GM12878 (cell line): ENCODE results near the gene EXOC4. TPM values are rescaled to one million over a fixed set of nuclear protein-coding genes. Genes with fewer than 3 reads are reported as not detected.

Experiments
- ATAC-seq: fragments of 200-7000 bp; cut with Tn5 transposase; 3 replicates; pipeline ENCODE4 v1.9.1; 2020; ENCODE audit warnings: mild to moderate bottlenecking, moderate library complexity
- BruUV-seq: library from RNA; stranded (reverse); fragments of 400-500 nt; replicated peaks from 2 replicates; lab custom pipeline; 2021; lab: Mats Ljungman, UMichigan
- CTCF ChIA-PET: fragments of 300-600 bp; sonication (Branson Sonifier 250); formaldehyde crosslinking; extraction: SDS; loops from one replicate; lab custom pipeline; 2021; ENCODE audit warnings: inconsistent platforms; lab: Yijun Ruan, JAX
- POLR2A ChIA-PET: fragments of 350-600 bp; formaldehyde crosslinking; extraction: SDS; loops from one replicate; lab custom pipeline; 2021; ENCODE audit warnings: inconsistent platforms; lab: Charles Lee
- RAD21 ChIA-PET: fragments of 300-600 bp; sonication (Branson Sonifier 250); formaldehyde crosslinking; loops from one replicate; lab custom pipeline; 2023; ENCODE audit warnings: antibody characterized with exemption; ENCODE audit not compliant: unreplicated experiment; lab: Charles Lee
- SMC1A ChIA-PET: fragments of 300-600 bp; sonication (Branson Sonifier 250); formaldehyde crosslinking; loops from one replicate; lab custom pipeline; 2023; ENCODE audit not compliant: unreplicated experiment, uncharacterized antibody; lab: Charles Lee
- DNase-seq: peaks from one replicate; pipeline ENCODE4 v3.0.0-alpha.2; 2011; ENCODE audit warnings: low read depth, low spot score
- FAIRE-seq: peaks from 3 replicates; lab custom pipeline; 2011; peaks lifted over from hg19 to GRCh38; lab: Jason Lieb, UNC
- H2AFZ ChIP-seq: 2 replicates; pipeline ENCODE4 v1.6.0; 2011; ENCODE audit warnings: low read depth, low read length, control low read depth; ENCODE audit not compliant: control insufficient read depth
- H3K27ac ChIP-seq: 2 replicates; pipeline ENCODE4 v1.5.1; 2011; ENCODE audit warnings: control low read depth; ENCODE audit not compliant: control insufficient read depth, insufficient read depth
- H3K27me3 ChIP-seq, 2 experiments: replicated peaks in 1 of 2; 2 replicates each; pipeline versions ENCODE4 v1.6.0 to v1.6.1; 2011; ENCODE audit warnings: low read length in 1 of 2; ENCODE audit not compliant: control insufficient read depth in 2 of 2, insufficient read depth in 2 of 2
- H3K36me3 ChIP-seq, 2 experiments: 2 replicates each; pipeline ENCODE4 v1.5.1; 2011; ENCODE audit warnings: low read length in 1 of 2; ENCODE audit not compliant: control insufficient read depth in 2 of 2, insufficient read depth in 2 of 2
- H3K4me1 ChIP-seq: 2 replicates; pipeline ENCODE4 v1.6.1; 2011; ENCODE audit warnings: mild to moderate bottlenecking, low read length, moderate library complexity, mixed read lengths; ENCODE audit not compliant: control insufficient read depth, insufficient read depth
- H3K4me2 ChIP-seq: 2 replicates; pipeline ENCODE4 v1.6.0; 2011; ENCODE audit warnings: control low read depth; ENCODE audit not compliant: control insufficient read depth, insufficient read depth
- H3K4me3 ChIP-seq: fragments of 200-600 bp; sonication (generic); 2 replicates; pipeline ENCODE4 v1.5.1; 2016
- H3K79me2 ChIP-seq: 2 replicates; pipeline ENCODE4 v1.6.0; 2011; ENCODE audit warnings: low read length; ENCODE audit not compliant: control insufficient read depth, insufficient read depth
- H3K9ac ChIP-seq: 2 replicates; pipeline ENCODE4 v1.8.0; 2011; ENCODE audit warnings: low read length, control low read depth, mixed read lengths; ENCODE audit not compliant: control insufficient read depth, insufficient read depth
- H3K9me3 ChIP-seq: replicated peaks from 3 replicates; pipeline ENCODE4 v1.5.1; 2011; ENCODE audit warnings: mild to moderate bottlenecking, low read length; ENCODE audit not compliant: control insufficient read depth, insufficient read depth
- H4K20me1 ChIP-seq: 2 replicates; pipeline ENCODE4 v1.6.0; 2011; ENCODE audit not compliant: control insufficient read depth, insufficient read depth
- ATF7 ChIP-seq: fragments of 450-650 bp; IDR thresholded peaks from 2 replicates; pipeline ENCODE4 v1.6.1; 2016; ENCODE audit warnings: low read depth, mild to moderate bottlenecking
- CHD1 ChIP-seq: IDR thresholded peaks from 2 replicates; pipeline ENCODE4 v1.6.1; 2012; ENCODE audit warnings: low read depth, low read length, improper control_type of control experiment
- CREM ChIP-seq: IDR thresholded peaks from 2 replicates; pipeline ENCODE4 v1.6.1; 2014; ENCODE audit warnings: antibody characterized with exemption, low read depth
- ETV6 ChIP-seq, 2 experiments: fragments of 450-650 bp in 1 of 2; IDR thresholded peaks in 1 of 2; conservative IDR thresholded peaks in 1 of 2; 2 replicates each; pipeline ENCODE4 v1.6.1; 2014; ENCODE audit warnings: antibody characterized with exemption in 1 of 2, borderline replicate concordance in 1 of 2, low read depth in 1 of 2, mild to moderate bottlenecking in 1 of 2, moderate library complexity in 1 of 2
- FOS ChIP-seq: IDR thresholded peaks from 3 replicates; pipeline ENCODE4 v1.6.1; 2011; ENCODE audit warnings: borderline replicate concordance; ENCODE audit not compliant: insufficient read length; ENCODE audit errors: extremely low read depth
- FOXM1 ChIP-seq: IDR thresholded peaks from 2 replicates; pipeline ENCODE4 v1.6.1; 2012; ENCODE audit warnings: low read depth, mild to moderate bottlenecking, inconsistent platforms, low read length, moderate library complexity
- HCFC1 ChIP-seq: fragments of 150-350 bp; IDR thresholded peaks from 2 replicates; pipeline ENCODE4 v1.6.1; 2014; ENCODE audit warnings: low read length
- MXI1 ChIP-seq: fragments of 150-350 bp; IDR thresholded peaks from 2 replicates; pipeline ENCODE4 v1.6.1; 2011; ENCODE audit warnings: low read depth, mild to moderate bottlenecking, inconsistent platforms, low read length, improper control_type of control experiment
- POU2F2 ChIP-seq: IDR thresholded peaks from 3 replicates; pipeline ENCODE4 v1.6.1; 2011; ENCODE audit warnings: low read depth, mild to moderate bottlenecking, low read length, borderline replicate concordance
- RFX5 ChIP-seq: IDR thresholded peaks from 2 replicates; pipeline ENCODE4 v1.6.1; 2011; ENCODE audit warnings: low read depth, low read length, improper control_type of control experiment
- ZNF217 ChIP-seq: fragments of 450-650 bp; IDR thresholded peaks from 2 replicates; pipeline ENCODE4 v1.6.1; 2017; ENCODE audit warnings: antibody characterized with exemption, mild to moderate bottlenecking
- WGBS: methylation state at CpG from one replicate; pipeline ENCODE4 v1.1.6; 2016; ENCODE audit warnings: low lambda C conversion rate; ENCODE audit not compliant: insufficient replicate concordance, insufficient coverage; ENCODE audit errors: missing lambda C conversion rate; 5-methylcytosine and 5-hydroxymethylcytosine counted together
- in situ Hi-C: fragments of 300-500 bp; cut with MboI; formaldehyde crosslinking; loops from 9 replicates; pipeline ENCODE4 v1.14.3; 2018; ENCODE audit warnings: mixed read lengths
- intact Hi-C: fragments of 100-400 bp; cut with micrococcal nuclease; formaldehyde crosslinking; loops from one replicate; pipeline ENCODE4 v1.14.2; 2022; ENCODE audit not compliant: unreplicated experiment
- polyA plus RNA-seq, 11 experiments: library from polyadenylated mRNA; depleted of rRNA in 4 of 11; unstranded in 6 of 11; stranded (reverse) in 5 of 11; fragments of >200 nt; fragmentation: Nextera tagmentation in 4 of 11; fragmentation: Illumina TruSeq in 1 of 11; extraction: Ambion mirVana in 4 of 11; extraction: Trizol in 1 of 11; gene quantifications; 1 replicate in 1 of 11; 2 replicates in 10 of 11; pipeline versions ENCODE4 v1.2.1 to v1.2.3, GENCODE V29; 2011 to 2016; ENCODE audit warnings: inconsistent platforms in 2 of 11, missing spikeins in 2 of 11, low read depth in 1 of 11
- total RNA-seq, 4 experiments: library from RNA; depleted of rRNA in 3 of 4; stranded (reverse); fragments of >200 nt in 3 of 4; fragmentation: Illumina TruSeq in 1 of 4; extraction: Trizol in 1 of 4; gene quantifications; 2 replicates each; pipeline versions ENCODE4 v1.2.1 to v1.2.3, GENCODE V29; 2013 to 2021
- TF ChIP-seq, protein P1 (sequence below): fragments of 450-650 bp; IDR thresholded peaks from 2 replicates; pipeline ENCODE4 v1.6.1; 2017; ENCODE audit warnings: mild to moderate bottlenecking, low read depth, inconsistent platforms; ENCODE audit not compliant: poor library complexity, severe bottlenecking
- TF ChIP-seq, protein P2 (sequence below): IDR thresholded peaks from 2 replicates; pipeline ENCODE4 v1.6.1; 2011; ENCODE audit warnings: borderline replicate concordance, low read depth, mild to moderate bottlenecking, moderate library complexity, mixed read lengths, low read length; ENCODE audit not compliant: insufficient read depth; ENCODE audit errors: extremely low read length
- TF ChIP-seq, protein P3 (sequence below): IDR thresholded peaks from 2 replicates; pipeline ENCODE4 v1.6.1; 2012; ENCODE audit warnings: low read depth, low read length, improper control_type of control experiment

EXOC4 gene
- total and polyA plus RNA-seq, 10 of the 15 experiments (the other 5 are each of a cell fraction or from before 2014, with no cell fraction given): 13.2 to 44.5 (median 29.6) TPM

DNA sequence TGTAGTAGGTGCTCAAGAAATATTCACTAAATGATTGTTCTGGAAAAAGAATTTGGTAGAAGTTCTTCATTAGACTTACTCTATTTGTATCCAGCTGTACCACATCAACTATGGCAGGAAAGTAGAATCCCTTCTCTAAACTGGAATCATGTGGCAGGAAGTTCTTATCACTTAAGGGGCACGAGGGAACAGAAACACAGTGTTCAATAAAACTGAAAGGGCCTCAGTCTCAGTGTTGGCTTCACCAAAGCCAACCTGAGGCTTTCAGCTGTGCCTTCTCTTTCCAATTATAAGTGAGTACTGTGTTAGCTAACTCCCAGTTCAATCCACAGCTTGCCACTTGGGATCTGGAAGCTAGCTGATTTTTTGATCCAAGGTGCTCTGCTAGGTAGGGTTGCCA, 616.7 kb downstream of the EXOC4 start:
- Histone ChIP-seq H3K27me3 (no peaks in the 10 kb centered on the region), H3K79me2 (no peaks in the 10 kb centered on the region), H3K36me3 (no peaks in the 10 kb centered on the region), H3K9ac (no peak overlapping the region), H3K4me1 (no peaks in the 10 kb centered on the region), H2AFZ (no peak overlapping the region), H3K4me2 (no peak overlapping the region), H3K4me3 (no peak overlapping the region), H4K20me1 (no peaks in the 10 kb centered on the region), H3K27ac (no peak overlapping the region), H3K9me3 (no peaks in the 10 kb centered on the region)
- intact Hi-C loops: no loop called here
- POLR2A ChIA-PET: no interaction called here
- RAD21 ChIA-PET: no interaction called here
- no peak for FAIRE-seq
- in situ Hi-C loops: no loop called here
- no TSS peak for BruUV-seq
- DNase-seq: no peak
- SMC1A ChIA-PET: no interaction called here
- no peak for TF ChIP-seq RFX5
- TF ChIP-seq, protein P1, sequence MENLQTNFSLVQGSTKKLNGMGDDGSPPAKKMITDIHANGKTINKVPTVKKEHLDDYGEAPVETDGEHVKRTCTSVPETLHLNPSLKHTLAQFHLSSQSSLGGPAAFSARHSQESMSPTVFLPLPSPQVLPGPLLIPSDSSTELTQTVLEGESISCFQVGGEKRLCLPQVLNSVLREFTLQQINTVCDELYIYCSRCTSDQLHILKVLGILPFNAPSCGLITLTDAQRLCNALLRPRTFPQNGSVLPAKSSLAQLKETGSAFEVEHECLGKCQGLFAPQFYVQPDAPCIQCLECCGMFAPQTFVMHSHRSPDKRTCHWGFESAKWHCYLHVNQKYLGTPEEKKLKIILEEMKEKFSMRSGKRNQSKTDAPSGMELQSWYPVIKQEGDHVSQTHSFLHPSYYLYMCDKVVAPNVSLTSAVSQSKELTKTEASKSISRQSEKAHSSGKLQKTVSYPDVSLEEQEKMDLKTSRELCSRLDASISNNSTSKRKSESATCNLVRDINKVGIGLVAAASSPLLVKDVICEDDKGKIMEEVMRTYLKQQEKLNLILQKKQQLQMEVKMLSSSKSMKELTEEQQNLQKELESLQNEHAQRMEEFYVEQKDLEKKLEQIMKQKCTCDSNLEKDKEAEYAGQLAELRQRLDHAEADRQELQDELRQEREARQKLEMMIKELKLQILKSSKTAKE: no peak
- ATAC-seq: no peak
- 50% methylated on average over 1 of the region's 1 CpG for WGBS
- CTCF ChIA-PET: interaction anchor here (0.6 to 2.0 kb wide), 4 partner anchors 10 to 907 kb away, joined by 3 to 7 read pairs (median 4); no protein-coding TSS in a partner anchor

DNA sequence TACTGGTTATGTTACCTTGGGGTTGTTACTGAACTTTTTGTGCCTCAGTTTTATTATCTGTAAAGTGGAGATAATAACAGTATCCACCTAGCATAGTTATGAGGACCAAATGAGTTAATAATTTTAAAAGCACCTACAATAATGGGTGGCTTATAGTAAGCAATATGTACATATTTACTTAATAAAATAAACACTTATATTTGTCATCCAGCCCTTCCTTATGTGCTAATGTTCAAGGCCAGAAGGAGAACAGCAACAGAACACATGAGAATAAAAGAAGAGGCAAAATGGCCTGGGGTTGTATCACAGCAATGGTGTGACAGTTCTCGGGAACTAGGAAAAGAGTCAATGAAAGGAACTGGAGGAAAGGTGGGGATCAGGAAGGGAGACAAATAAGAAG, 618.9 kb downstream of the EXOC4 start:
- Histone ChIP-seq H3K79me2 (no peaks in the 10 kb centered on the region), H3K9ac (no peak overlapping the region), H3K4me2 (no peak overlapping the region), H3K36me3 (no peaks in the 10 kb centered on the region), H3K4me1 (no peaks in the 10 kb centered on the region), H4K20me1 (no peaks in the 10 kb centered on the region), H2AFZ (no peak overlapping the region), H3K9me3 (no peaks in the 10 kb centered on the region), H3K27me3 (no peaks in the 10 kb centered on the region), H3K4me3 (no peak overlapping the region), H3K27ac (no peak overlapping the region)
- no peak for DNase-seq
- ChIA-PET POLR2A (no interaction called here), SMC1A (interaction anchor here (0.6 to 1.3 kb wide), 2 partner anchors 17 to 1279 kb away, joined by 3 read pairs; no protein-coding TSS in a partner anchor), CTCF (interaction anchor here (2.0 kb wide), 1 partner anchor 16 kb away, joined by 7 read pairs; no protein-coding TSS in a partner anchor), RAD21 (no interaction called here)
- FAIRE-seq: no peak
- in situ Hi-C loops (no loop called here), intact Hi-C loops (no loop called here)
- 100% methylated on average over 1 of the region's 1 CpG for WGBS
- no TSS peak for BruUV-seq
- no peak for ATAC-seq
- TF ChIP-seq FOXM1 (no peak), HCFC1 (no peak), ZNF217 (no peak), ETV6 (conservative IDR thresholded peaks at IDR 0.05 in 1 of 2, IDR thresholded peaks at IDR 0.05 in 1 of 2; ENCODE audit: borderline replicate concordance in 1 of 2, low read depth in 1 of 2) (no peak), ATF7 (no peak), CREM (no peak), FOS (no peak), MXI1 (no peak), POU2F2 (no peak), CHD1 (no peak)
- TF ChIP-seq, protein P2, sequence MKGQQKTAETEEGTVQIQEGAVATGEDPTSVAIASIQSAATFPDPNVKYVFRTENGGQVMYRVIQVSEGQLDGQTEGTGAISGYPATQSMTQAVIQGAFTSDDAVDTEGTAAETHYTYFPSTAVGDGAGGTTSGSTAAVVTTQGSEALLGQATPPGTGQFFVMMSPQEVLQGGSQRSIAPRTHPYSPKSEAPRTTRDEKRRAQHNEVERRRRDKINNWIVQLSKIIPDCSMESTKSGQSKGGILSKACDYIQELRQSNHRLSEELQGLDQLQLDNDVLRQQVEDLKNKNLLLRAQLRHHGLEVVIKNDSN: no peak
- TF ChIP-seq, protein P3, sequence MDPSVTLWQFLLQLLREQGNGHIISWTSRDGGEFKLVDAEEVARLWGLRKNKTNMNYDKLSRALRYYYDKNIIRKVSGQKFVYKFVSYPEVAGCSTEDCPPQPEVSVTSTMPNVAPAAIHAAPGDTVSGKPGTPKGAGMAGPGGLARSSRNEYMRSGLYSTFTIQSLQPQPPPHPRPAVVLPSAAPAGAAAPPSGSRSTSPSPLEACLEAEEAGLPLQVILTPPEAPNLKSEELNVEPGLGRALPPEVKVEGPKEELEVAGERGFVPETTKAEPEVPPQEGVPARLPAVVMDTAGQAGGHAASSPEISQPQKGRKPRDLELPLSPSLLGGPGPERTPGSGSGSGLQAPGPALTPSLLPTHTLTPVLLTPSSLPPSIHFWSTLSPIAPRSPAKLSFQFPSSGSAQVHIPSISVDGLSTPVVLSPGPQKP: no peak
